ENCODE results near the gene MRRF. TPM values are rescaled to one million over a fixed set of nuclear protein-coding genes. Genes with fewer than 3 reads are reported as not detected.

Gene MRRF
- total RNA-seq, 1 donor from 2014 or later = 44.4 TPM

DNA sequence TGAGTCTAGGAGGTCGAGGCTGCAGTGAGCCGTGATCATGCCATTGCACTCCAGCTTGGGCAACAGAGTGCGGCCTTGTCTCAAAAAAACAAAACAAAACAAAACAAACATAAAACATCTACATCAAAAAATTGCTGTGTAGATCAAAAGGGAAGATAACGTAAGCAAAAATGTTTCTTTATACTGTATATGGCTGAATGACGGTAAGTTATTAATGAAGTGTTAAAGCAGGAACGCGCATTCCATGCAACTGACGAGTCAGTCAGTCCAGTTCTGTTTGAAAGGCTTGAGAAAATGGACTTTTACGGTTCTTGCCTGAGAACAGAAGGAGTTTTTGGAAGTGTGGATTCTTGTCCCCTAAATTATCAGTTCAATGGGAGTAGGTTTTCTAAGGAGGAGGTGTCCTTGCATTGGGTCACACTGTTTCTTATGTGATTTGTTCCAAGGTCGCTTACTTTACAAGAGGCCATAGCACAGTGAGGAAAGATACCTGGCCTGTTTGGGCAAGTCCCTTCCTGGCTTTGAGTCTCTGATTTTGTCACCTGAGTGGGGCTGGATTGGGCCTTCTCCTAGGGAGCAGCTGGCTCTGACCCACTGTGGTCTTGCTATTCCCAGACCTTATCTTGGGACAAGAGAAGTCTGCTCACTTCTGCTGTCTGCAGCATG lies 99.6 kb downstream of the MRRF start:
- Histone ChIP-seq H3K79me2 (ENCODE audit: low read depth) (no peaks in the 10 kb centered on the region), H2AFZ (replicated peaks) (no peak overlapping the region), H3K4me3 (no peak overlapping the region), H4K20me1 (ENCODE audit: low read depth) (no peaks in the 10 kb centered on the region), H3K4me2 (no peak overlapping the region), H3K4me1 (no peaks in the 10 kb centered on the region), H3K27me3 (peaks cover 3% of the 10 kb centered on the region), H3K9ac (no peak overlapping the region), H3K9me3 (ENCODE audit: low read depth) (no peaks in the 10 kb centered on the region), H3K36me3 (no peaks in the 10 kb centered on the region), H3F3A (ENCODE audit: low read depth) (no peaks in the 10 kb centered on the region), H3K27ac (no peak overlapping the region)
- no peak overlapping the region for H3K27ac Mint-ChIP-seq
- TF ChIP-seq EZH2phosphoT487 (IDR thresholded peaks at IDR 0.05) (no peak), CTCF (IDR thresholded peaks at IDR 0.05) (no peak), EZH2 (IDR thresholded peaks at IDR 0.05) (no peak)
- DNase-seq (ENCODE audit: low spot score) = no peak
- peaks cover 6% of the 10 kb centered on the region for H3K27me3 Mint-ChIP-seq (ENCODE audit: insufficient read depth, low read depth)
- peaks cover 6% of the 10 kb centered on the region for H3K9me3 Mint-ChIP-seq
- peaks cover 3% of the 10 kb centered on the region for H3K4me1 Mint-ChIP-seq
- H3K4me3 Mint-ChIP-seq = no peak overlapping the region
- H3K36me3 Mint-ChIP-seq = no peaks in the 10 kb centered on the region

- Histone ChIP-seq H3K27ac (no peak overlapping the region), H3K4me3 (no peak overlapping the region), H3K9me3 (ENCODE audit: low read depth) (no peaks in the 10 kb centered on the region), H4K20me1 (ENCODE audit: low read depth) (no peaks in the 10 kb centered on the region), H3K27me3 (peaks cover 6% of the 10 kb centered on the region), H3K4me2 (no peak overlapping the region), H3K4me1 (no peaks in the 10 kb centered on the region), H3K79me2 (ENCODE audit: low read depth) (no peaks in the 10 kb centered on the region), H3K9ac (no peak overlapping the region), H3F3A (ENCODE audit: low read depth) (no peaks in the 10 kb centered on the region), H3K36me3 (no peaks in the 10 kb centered on the region), H2AFZ (replicated peaks) (no peak overlapping the region)
- DNase-seq (ENCODE audit: low spot score) = no peak
- Mint-ChIP-seq H3K36me3 (no peaks in the 10 kb centered on the region), H3K4me3 (no peak overlapping the region), H3K9me3 (peaks cover 5% of the 10 kb centered on the region), H3K27me3 (ENCODE audit: insufficient read depth, low read depth) (peaks cover 6% of the 10 kb centered on the region), H3K4me1 (peaks cover 3% of the 10 kb centered on the region), H3K27ac (no peak overlapping the region)
- no peak for TF ChIP-seq EZH2 (IDR thresholded peaks at IDR 0.05)
- TF ChIP-seq EZH2phosphoT487 (IDR thresholded peaks at IDR 0.05) = no peak
- no peak for TF ChIP-seq CTCF (IDR thresholded peaks at IDR 0.05)
These were observed 100.1 kb downstream of the MRRF start for GRCh38 chr9:122364783-122365150.

- Histone ChIP-seq H3K27me3 (peaks cover 20% of the 10 kb centered on the region), H3K4me3 (no peak overlapping the region), H3F3A (ENCODE audit: low read depth) (no peaks in the 10 kb centered on the region), H3K4me1 (no peaks in the 10 kb centered on the region), H4K20me1 (ENCODE audit: low read depth) (no peaks in the 10 kb centered on the region), H3K9ac (no peak overlapping the region), H3K4me2 (no peak overlapping the region), H3K9me3 (ENCODE audit: low read depth) (no peaks in the 10 kb centered on the region), H2AFZ (replicated peaks) (no peak overlapping the region), H3K79me2 (ENCODE audit: low read depth) (no peaks in the 10 kb centered on the region), H3K36me3 (no peaks in the 10 kb centered on the region), H3K27ac (no peak overlapping the region)
- peaks cover 6% of the 10 kb centered on the region for H3K4me1 Mint-ChIP-seq
- H3K27me3 Mint-ChIP-seq (ENCODE audit: insufficient read depth, low read depth) = peaks cover 10% of the 10 kb centered on the region
- no peaks in the 10 kb centered on the region for H3K36me3 Mint-ChIP-seq
- no peak overlapping the region for H3K4me3 Mint-ChIP-seq
- DNase-seq (ENCODE audit: low spot score) = no peak
- no peak overlapping the region for H3K27ac Mint-ChIP-seq
- no peak for TF ChIP-seq EZH2 (IDR thresholded peaks at IDR 0.05)
- no peak for TF ChIP-seq CTCF (IDR thresholded peaks at IDR 0.05)
- TF ChIP-seq EZH2phosphoT487 (IDR thresholded peaks at IDR 0.05) = no peak
- peaks cover 5% of the 10 kb centered on the region for H3K9me3 Mint-ChIP-seq
These were observed 101.5 kb downstream of the MRRF start for GRCh38 chr9:122366074-122366660.
